Gastrocnemius medialis (tissue), 4 donors: ENCODE results near the gene ZNF232. TPM values are rescaled to one million over a fixed set of nuclear protein-coding genes. Genes with fewer than 3 reads are reported as not detected.
"Not testable (repeated sequence)": the region's sequence is repeated elsewhere in the genome, so short reads cannot be mapped to it uniquely, and the experiment has no call there.

ENCODE experiments used
- ATAC-seq, 2 donors: fragments of 150-250 bp; one replicate each; pipeline ENCODE4 v1.9.1; 2016
- DNase-seq, 2 donors: peaks; one replicate each; pipeline ENCODE4 v3.0.0-alpha.2; 2019
- H3K27ac ChIP-seq, 4 donors: fragments of 200-600 bp; sonication (generic); 1 replicate in 1 of 4; 2 replicates in 3 of 4; pipeline ENCODE4 v1.5.1; 2016 to 2018; ENCODE audit warnings: mild to moderate bottlenecking in 2 of 4, moderate library complexity in 1 of 4
- H3K27me3 ChIP-seq, 3 donors: fragments of 200-600 bp; sonication (generic) in 2 of 3; 1 replicate in 1 of 3; 2 replicates in 2 of 3; pipeline versions ENCODE4 v1.5.1 to v1.6.0; 2016 to 2019; ENCODE audit warnings: mild to moderate bottlenecking in 1 of 3, moderate library complexity in 1 of 3
- H3K36me3 ChIP-seq, 2 donors: fragments of 200-600 bp; sonication (generic) in 1 of 2; one replicate each; pipeline ENCODE4 v1.5.1; 2017 to 2018
- H3K4me1 ChIP-seq, 2 donors: fragments of 200-600 bp; sonication (generic) in 1 of 2; one replicate each; pipeline ENCODE4 v1.5.1; 2016 to 2017; ENCODE audit warnings: mild to moderate bottlenecking in 2 of 2
- H3K4me3 ChIP-seq, 4 donors: fragments of 200-600 bp; sonication (generic) in 3 of 4; 1 replicate in 1 of 4; 2 replicates in 3 of 4; pipeline ENCODE4 v1.5.1; 2016 to 2019; ENCODE audit warnings: mild to moderate bottlenecking in 2 of 4
- H3K9me3 ChIP-seq, 3 donors: fragments of 200-600 bp; sonication (generic) in 2 of 3; 1 replicate in 1 of 3; 2 replicates in 2 of 3; pipeline ENCODE4 v1.5.1; 2016 to 2019
- POLR2A ChIP-seq, 2 donors: fragments of 450-650 bp; IDR thresholded peaks; one replicate each; pipeline ENCODE4 v1.6.1; 2017; ENCODE audit warnings: antibody characterized with exemption in 2 of 2, mild to moderate bottlenecking in 2 of 2, moderate library complexity in 2 of 2
- in situ Hi-C, 4 donors: fragments of 200-750 bp; cut with MboI; loops; one replicate each; pipeline versions ENCODE4 v1.15.0 to v1.8.0; 2017; ENCODE audit warnings: low sequenced_read_pairs in 4 of 4
- intact Hi-C: fragments of 100-400 bp; cut with DNase I; formaldehyde crosslinking; loops from one replicate; pipeline ENCODE4 v1.15.1; 2023; ENCODE audit warnings: low total_unique reads
- total RNA-seq, 4 donors: library from RNA; depleted of rRNA; stranded (reverse); fragments of >200 nt; gene quantifications; one replicate each; pipeline versions ENCODE4 v1.1.0 to v1.2.3, GENCODE V29; 2016
- TF ChIP-seq, protein P1 (sequence below), 5 experiments: fragments of 450-650 bp in 3 of 5; fragments of 200-600 bp in 2 of 5; sonication (generic) in 2 of 5; IDR thresholded peaks in 4 of 5; conservative IDR thresholded peaks in 1 of 5; 1 replicate in 4 of 5; 2 replicates in 1 of 5; pipeline ENCODE4 v1.5.1; 2016 to 2019; ENCODE audit warnings: antibody characterized with exemption in 5 of 5, mild to moderate bottlenecking in 3 of 5, moderate library complexity in 3 of 5

Gene ZNF232
- 10 to 100 TPM in 1 of 4 donors, 1 to 10 TPM in 3; 5.8 to 13.5 (median 7.7) TPM for total RNA-seq

DNA sequence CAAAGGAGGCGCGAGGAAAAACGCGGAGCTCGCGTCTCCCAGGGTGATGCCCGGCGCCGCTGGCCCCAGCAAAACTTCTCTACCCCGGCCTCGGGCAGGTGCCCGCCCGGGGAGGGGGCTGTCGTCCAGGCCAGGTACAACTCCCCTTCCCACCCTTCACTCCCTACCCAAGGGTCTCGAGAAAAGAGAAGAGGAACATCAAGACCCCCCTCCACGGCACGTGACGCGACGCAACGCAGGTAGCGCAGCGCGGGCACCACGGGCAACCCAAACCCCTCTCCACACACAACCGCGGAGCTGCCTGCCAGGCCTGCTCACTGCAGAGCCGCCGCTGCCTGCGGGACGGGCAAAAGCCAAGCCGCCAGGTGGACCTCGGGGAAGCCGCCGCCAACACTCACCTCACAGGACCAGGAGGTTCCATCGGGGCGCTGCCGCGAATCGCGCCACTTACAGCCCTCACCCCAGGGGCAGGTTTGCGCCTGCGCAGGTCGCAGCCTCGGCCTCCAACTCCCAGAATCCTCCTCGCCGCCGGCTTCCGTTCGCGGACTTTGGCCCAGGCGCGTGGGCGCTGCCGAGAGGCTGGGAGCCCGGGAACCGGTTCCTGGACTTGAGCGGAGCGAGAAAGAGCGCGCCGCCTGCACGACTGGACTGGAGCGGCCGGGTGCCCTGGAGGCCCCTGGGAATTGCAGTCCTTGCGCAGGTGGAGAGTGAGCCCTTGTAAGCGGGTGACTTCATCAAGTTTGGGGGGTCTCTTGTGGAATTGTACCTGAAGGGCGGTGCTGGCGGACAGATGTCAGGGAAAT, at the start of gene ZNF232:
TSS of gene ZNF232 (minus strand) at position 477 of the 803 bp plus-strand sequence. CDS start at position 421, 56 bp downstream.
- H3K4me3 ChIP-seq = peak within 1 kb of the TSS; percentile 90 to 95 (median 93)
- H3K27me3 ChIP-seq = peaks cover 22 to 24% (median 23%) of the 10 kb centered on the region in 3 donors
- DNase-seq (peak; percentile 90 to 93), ATAC-seq (peak; percentile 87 to 94)
- TF ChIP-seq POLR2A (IDR thresholded peaks at IDR 0.05) = peak; percentile 72 to 74
- TF ChIP-seq, protein P1, sequence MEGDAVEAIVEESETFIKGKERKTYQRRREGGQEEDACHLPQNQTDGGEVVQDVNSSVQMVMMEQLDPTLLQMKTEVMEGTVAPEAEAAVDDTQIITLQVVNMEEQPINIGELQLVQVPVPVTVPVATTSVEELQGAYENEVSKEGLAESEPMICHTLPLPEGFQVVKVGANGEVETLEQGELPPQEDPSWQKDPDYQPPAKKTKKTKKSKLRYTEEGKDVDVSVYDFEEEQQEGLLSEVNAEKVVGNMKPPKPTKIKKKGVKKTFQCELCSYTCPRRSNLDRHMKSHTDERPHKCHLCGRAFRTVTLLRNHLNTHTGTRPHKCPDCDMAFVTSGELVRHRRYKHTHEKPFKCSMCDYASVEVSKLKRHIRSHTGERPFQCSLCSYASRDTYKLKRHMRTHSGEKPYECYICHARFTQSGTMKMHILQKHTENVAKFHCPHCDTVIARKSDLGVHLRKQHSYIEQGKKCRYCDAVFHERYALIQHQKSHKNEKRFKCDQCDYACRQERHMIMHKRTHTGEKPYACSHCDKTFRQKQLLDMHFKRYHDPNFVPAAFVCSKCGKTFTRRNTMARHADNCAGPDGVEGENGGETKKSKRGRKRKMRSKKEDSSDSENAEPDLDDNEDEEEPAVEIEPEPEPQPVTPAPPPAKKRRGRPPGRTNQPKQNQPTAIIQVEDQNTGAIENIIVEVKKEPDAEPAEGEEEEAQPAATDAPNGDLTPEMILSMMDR (IDR thresholded peaks at IDR 0.05 in 4 of 5, conservative IDR thresholded peaks at IDR 0.05 in 1 of 5) = no peak
- peaks cover 0 to 33% of the 10 kb centered on the region in 2 donors for H3K36me3 ChIP-seq
- peak within 1 kb of the TSS; percentile 87 to 94 (median 89) for H3K27ac ChIP-seq
- intact Hi-C loops = loop anchor here (1.0 to 5.0 kb wide), 2 partner anchors 33 to 81 kb away; partner anchors contain the start of genes ZFP3 and ZNF594
- no peaks in the 10 kb centered on the region for H3K9me3 ChIP-seq
- peaks cover 14 to 15% of the 10 kb centered on the region in 2 donors for H3K4me1 ChIP-seq
- in situ Hi-C loops = no loop called here

DNA sequence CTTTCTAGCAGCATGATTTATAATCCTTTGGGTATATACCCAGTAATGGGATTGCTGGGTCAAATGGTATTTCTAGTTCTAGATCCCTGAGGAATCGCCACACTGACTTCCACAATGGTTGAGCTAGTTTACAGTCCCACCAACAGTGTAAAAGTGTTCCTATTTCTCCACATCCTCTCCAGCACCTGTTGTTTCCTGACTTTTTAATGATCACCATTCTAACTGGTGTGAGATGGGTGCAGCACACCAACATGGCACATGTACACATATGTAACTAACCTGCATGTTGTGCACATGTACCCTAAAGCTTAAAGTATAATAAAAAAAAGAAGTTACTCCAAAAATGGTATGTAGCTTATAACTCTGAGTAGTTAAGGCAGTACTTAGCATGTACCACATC, 49.0 kb upstream of the ZNF232 start:
- H3K9me3 ChIP-seq, H3K4me1 ChIP-seq, H3K36me3 ChIP-seq, H3K27ac ChIP-seq, H3K27me3 ChIP-seq, in situ Hi-C loops, intact Hi-C loops, H3K4me3 ChIP-seq, DNase-seq, ATAC-seq: not testable (repeated sequence)

DNA sequence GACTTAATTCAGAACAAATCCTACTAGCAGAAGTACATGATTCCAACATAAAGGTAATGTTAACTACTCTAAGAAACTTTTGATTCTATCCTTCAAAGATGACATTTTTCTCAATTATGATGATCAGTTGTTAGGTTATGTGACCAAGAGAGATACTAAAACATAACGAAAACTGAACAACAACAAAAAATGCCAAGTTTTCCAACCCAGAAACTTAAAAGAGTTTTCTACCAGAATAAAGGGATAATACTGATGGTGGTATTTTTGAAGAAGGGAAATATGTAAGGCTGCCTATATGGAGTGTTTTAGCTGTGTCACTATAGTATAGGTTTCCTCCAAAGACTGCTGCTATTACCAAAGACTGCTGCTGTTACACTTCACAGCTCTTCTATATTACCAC, 34.4 kb upstream of the ZNF232 start:
- H3K4me3 ChIP-seq, H3K36me3 ChIP-seq, H3K9me3 ChIP-seq, DNase-seq, H3K27me3 ChIP-seq, H3K27ac ChIP-seq, in situ Hi-C loops, H3K4me1 ChIP-seq, ATAC-seq, intact Hi-C loops: not testable (repeated sequence)

DNA sequence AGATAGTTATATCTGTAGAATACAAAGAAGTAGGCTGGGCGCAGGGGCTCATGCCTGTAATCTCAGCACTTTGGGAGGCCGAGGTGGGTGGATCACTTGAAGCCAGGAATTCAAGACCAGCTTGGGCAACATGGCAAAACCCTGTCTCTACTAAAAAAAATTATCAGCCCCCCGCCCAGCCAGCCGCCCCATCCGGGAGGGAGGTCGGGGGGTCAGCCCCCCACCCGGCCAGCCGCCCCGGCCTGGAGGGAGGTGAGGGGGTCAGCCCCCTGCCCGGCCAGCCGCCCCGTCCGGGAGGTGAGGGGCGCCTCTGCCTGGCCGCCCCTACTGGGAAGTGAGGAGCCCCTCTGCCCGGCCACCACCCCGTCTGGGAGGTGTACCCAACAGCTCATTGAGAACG, 31.2 kb upstream of the ZNF232 start:
- H3K27ac ChIP-seq, H3K4me3 ChIP-seq, H3K36me3 ChIP-seq, intact Hi-C loops, H3K27me3 ChIP-seq, in situ Hi-C loops, DNase-seq, H3K9me3 ChIP-seq, ATAC-seq, H3K4me1 ChIP-seq: not testable (repeated sequence)

DNA sequence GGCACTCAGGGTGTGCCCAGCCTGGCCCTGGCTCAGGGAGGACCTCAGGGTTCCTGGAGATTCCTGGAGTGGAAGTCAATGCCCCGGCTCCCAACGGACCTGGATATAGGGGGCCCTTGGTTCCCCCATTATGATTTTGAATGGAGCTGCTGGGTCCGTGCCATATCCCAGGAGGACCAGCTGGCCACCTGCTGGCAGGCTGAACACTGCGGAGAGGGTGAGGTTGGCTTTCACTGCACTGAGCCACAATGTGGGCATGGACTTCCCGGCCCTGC, 27.7 kb upstream of the ZNF232 start:
- no peak for DNase-seq
- no peaks in the 10 kb centered on the region for H3K27me3 ChIP-seq
- no peak overlapping the region for H3K4me3 ChIP-seq
- TF ChIP-seq, protein P1 (IDR thresholded peaks at IDR 0.05 in 4 of 5, conservative IDR thresholded peaks at IDR 0.05 in 1 of 5) = no peak
- H3K27ac ChIP-seq = no peak overlapping the region
- intact Hi-C loops (no loop called here), in situ Hi-C loops (no loop called here)
- H3K9me3 ChIP-seq = no peaks in the 10 kb centered on the region
- H3K4me1 ChIP-seq = no peaks in the 10 kb centered on the region
- no peaks in the 10 kb centered on the region for H3K36me3 ChIP-seq
- ATAC-seq = no peak

DNA sequence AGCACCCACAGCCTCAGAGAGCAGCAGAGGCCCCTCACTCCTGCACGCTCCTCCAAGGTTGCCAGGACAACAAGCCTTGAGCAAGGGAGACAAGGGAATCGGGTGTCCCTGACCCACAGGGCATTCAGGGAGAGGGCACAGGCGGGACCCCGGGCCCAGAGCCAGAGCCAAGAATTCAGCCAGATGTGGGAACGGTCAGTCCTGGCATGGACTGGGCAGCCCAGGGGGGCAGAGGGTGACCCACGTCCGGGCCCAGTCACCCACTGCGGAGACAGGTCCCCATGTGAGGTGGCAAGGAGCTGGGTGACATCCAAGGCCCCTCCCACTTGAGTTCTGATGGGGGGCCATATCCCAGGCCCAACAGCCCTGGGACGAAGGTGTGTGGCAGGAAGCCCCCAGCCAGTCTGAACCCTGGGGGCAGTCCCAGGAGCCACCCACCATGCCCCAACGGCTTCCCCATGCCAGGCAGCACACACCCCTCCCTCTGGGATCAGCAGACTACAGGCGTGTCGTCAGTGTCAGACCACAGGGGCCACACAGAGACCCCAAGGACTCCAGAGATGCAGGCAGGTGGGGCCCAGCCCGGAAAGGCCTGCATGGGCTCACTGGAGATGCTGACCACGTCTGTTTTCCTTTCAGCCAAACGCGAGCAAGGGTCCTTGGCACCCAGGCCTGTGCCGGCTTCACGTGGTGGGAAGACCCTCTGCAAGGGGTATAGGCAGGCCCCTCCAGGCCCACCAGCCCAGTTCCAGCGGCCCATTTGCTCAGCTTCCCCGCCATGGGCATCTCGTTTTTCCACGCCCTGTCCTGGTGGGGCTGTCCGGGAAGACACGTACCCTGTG, 27.2 kb upstream of the ZNF232 start:
- ATAC-seq = no peak
- H3K4me1 ChIP-seq = no peaks in the 10 kb centered on the region
- no peaks in the 10 kb centered on the region for H3K36me3 ChIP-seq
- TF ChIP-seq, protein P1 (IDR thresholded peaks at IDR 0.05 in 4 of 5, conservative IDR thresholded peaks at IDR 0.05 in 1 of 5) = no peak
- no peak for TF ChIP-seq POLR2A (IDR thresholded peaks at IDR 0.05)
- in situ Hi-C loops (no loop called here), intact Hi-C loops (no loop called here)
- H3K27me3 ChIP-seq = no peaks in the 10 kb centered on the region
- H3K4me3 ChIP-seq = no peak overlapping the region
- no peaks in the 10 kb centered on the region for H3K9me3 ChIP-seq
- H3K27ac ChIP-seq = no peak overlapping the region
- DNase-seq = no peak

DNA sequence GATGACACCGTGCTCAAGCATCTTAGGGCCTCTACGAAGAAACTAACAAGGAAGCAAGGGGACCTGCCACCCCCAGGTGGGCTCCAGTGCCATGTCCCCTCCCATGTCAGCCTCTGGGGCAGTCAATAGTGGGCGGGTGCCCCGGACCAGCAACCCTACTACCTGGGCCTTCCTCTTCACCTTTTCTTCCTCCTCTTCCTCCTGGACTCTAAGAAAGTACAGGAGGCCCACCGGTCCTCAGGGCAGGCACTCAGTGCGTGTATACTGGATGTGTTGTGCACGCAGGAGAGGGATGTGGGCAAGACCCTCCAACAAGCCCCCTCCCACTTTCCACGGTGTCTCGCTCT, 26.5 kb upstream of the ZNF232 start:
- H3K4me3 ChIP-seq, H3K27ac ChIP-seq, H3K9me3 ChIP-seq, H3K27me3 ChIP-seq, H3K36me3 ChIP-seq, intact Hi-C loops, ATAC-seq, in situ Hi-C loops, H3K4me1 ChIP-seq, DNase-seq: not testable (repeated sequence)

DNA sequence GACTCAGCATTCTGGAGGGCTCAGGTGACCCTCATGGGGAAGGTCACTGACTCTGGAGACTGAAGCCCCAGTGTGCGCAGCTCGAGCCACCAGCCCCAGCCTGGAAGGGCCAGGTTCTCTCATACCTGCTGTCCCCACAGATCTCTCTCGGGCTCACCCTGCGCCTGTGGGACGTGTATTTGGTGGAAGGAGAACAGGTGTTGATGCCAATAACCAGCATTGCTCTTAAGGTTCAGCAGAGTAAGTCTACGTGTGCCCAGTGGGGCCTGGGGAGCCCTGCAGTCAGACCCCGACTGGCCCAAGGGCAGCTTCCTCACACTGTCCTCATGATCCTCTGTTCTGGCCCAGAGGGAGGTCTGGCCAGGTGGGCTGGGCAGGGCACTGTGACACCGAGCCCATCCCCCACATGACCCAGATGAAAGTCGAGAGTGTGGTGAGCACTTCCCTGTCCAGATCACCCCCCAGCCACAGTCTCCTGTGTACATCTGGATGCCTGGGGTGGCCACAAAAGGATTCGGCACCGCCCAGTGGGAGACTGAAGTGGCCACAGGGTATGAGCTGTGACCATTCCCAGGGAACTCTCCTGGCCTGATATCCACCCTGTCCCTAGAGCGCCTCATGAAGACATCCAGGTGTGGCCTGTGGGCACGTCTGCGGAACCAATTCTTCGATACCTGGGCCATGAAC, 26.0 kb upstream of the ZNF232 start:
- H3K36me3 ChIP-seq, intact Hi-C loops, DNase-seq, H3K4me1 ChIP-seq, ATAC-seq, H3K4me3 ChIP-seq, H3K27ac ChIP-seq, H3K27me3 ChIP-seq, in situ Hi-C loops, H3K9me3 ChIP-seq: not testable (repeated sequence)
